PC-3 (cell line): ENCODE results near the gene ALDH3A2. TPM values are rescaled to one million over a fixed set of nuclear protein-coding genes. Genes with fewer than 3 reads are reported as not detected.

Experiments used
- ATAC-seq: fragments of 200-7000 bp; cut with Tn5 transposase; 2 replicates; pipeline ENCODE4 v1.9.1; 2020; ENCODE audit warnings: mild to moderate bottlenecking, moderate library complexity
- BruUV-seq: library from RNA; stranded (reverse); fragments of 400-500 nt; replicated peaks from 2 replicates; lab custom pipeline; 2021; lab: Mats Ljungman, UMichigan
- CTCF ChIA-PET: fragments of 300-600 bp; sonication (Branson Sonifier 250); formaldehyde crosslinking; loops from one replicate; lab custom pipeline; 2022; ENCODE audit warnings: antibody characterized with exemption; lab: Charles Lee
- POLR2A ChIA-PET: fragments of 300-600 bp; sonication (Branson Sonifier 250); formaldehyde crosslinking; loops from one replicate; lab custom pipeline; 2022; ENCODE audit warnings: antibody characterized with exemption; ENCODE audit not compliant: unreplicated experiment; lab: Charles Lee
- DNase-seq: peaks from one replicate; pipeline ENCODE4 v3.0.0-alpha.2; 2015
- H2AFZ ChIP-seq: fragments of 300-600 bp; sonication (generic); 2 replicates; pipeline ENCODE4 v1.6.0; 2016; ENCODE audit warnings: antibody characterized with exemption, low read length
- H3F3A ChIP-seq: fragments of 300-600 bp; sonication (generic); one replicate; pipeline ENCODE4 v1.6.0; 2017; ENCODE audit warnings: antibody characterized with exemption, low read length, control low read depth, mild to moderate bottlenecking; ENCODE audit not compliant: unreplicated experiment
- H3K27ac ChIP-seq: fragments of 300-600 bp; sonication (generic); 2 replicates; pipeline ENCODE4 v1.5.1; 2016; ENCODE audit warnings: mild to moderate bottlenecking, low read length
- H3K27me3 ChIP-seq: fragments of 300-600 bp; sonication (generic); 2 replicates; pipeline ENCODE4 v1.6.1; 2016; ENCODE audit warnings: low read length, mixed read lengths
- H3K36me3 ChIP-seq: fragments of 300-600 bp; sonication (generic); 2 replicates; pipeline ENCODE4 v1.6.1; 2016; ENCODE audit warnings: low read depth, mixed run types, low read length, mixed read lengths
- H3K4me1 ChIP-seq: fragments of 300-600 bp; sonication (generic); 2 replicates; pipeline ENCODE4 v1.5.1; 2016; ENCODE audit warnings: low read length; ENCODE audit not compliant: insufficient read depth
- H3K4me2 ChIP-seq: fragments of 300-600 bp; sonication (generic); 2 replicates; pipeline ENCODE4 v1.6.0; 2016; ENCODE audit warnings: low read length
- H3K4me3 ChIP-seq: fragments of 300-600 bp; sonication (generic); 2 replicates; pipeline ENCODE4 v1.5.1; 2016; ENCODE audit warnings: mild to moderate bottlenecking, low read length, mixed read lengths
- H3K79me2 ChIP-seq: fragments of 300-600 bp; sonication (generic); 2 replicates; pipeline ENCODE4 v1.6.1; 2017; ENCODE audit warnings: low read length, mixed read lengths
- H3K9ac ChIP-seq: fragments of 300-600 bp; sonication (generic); 2 replicates; pipeline ENCODE4 v1.6.0; 2016; ENCODE audit warnings: mild to moderate bottlenecking, low read length
- H3K9me2 ChIP-seq: fragments of 300-600 bp; sonication (generic); replicated peaks from 2 replicates; pipeline ENCODE4 v1.6.1; 2016; ENCODE audit warnings: mixed run types, low read length, mixed read lengths
- H3K9me3 ChIP-seq: fragments of 300-600 bp; sonication (generic); 2 replicates; pipeline ENCODE4 v1.6.1; 2016; ENCODE audit warnings: low read length, mixed read lengths
- H4K20me1 ChIP-seq: fragments of 300-600 bp; sonication (generic); 2 replicates; pipeline ENCODE4 v1.6.1; 2016; ENCODE audit warnings: low read length, mixed read lengths
- CTCF ChIP-seq: fragments of 300-600 bp; sonication (generic); conservative IDR thresholded peaks from 2 replicates; pipeline ENCODE4 v1.5.1; 2017; ENCODE audit warnings: antibody characterized with exemption, low read depth, mild to moderate bottlenecking, low read length
- EZH2 ChIP-seq: fragments of 300-600 bp; sonication (generic); IDR thresholded peaks from one replicate; pipeline ENCODE4 v1.6.1; 2017; ENCODE audit warnings: antibody characterized with exemption, mild to moderate bottlenecking, low read length; ENCODE audit not compliant: unreplicated experiment
- EZH2phosphoT487 ChIP-seq: fragments of 300-600 bp; sonication (generic); IDR thresholded peaks from 2 replicates; pipeline ENCODE4 v1.6.1; 2018; ENCODE audit warnings: mild to moderate bottlenecking, antibody characterized with exemption, low read length, borderline replicate concordance
- intact Hi-C: fragments of 100-400 bp; cut with micrococcal nuclease; formaldehyde crosslinking; loops from 2 replicates; pipeline ENCODE4 v1.9.0; 2023
- total RNA-seq: library from RNA; depleted of rRNA; stranded (reverse); fragments of >200 nt; gene quantifications from 2 replicates; pipeline ENCODE4 v1.2.3, GENCODE V29; 2014

Gene ALDH3A2
- total RNA-seq, 1 experiment from 2014 or later: 125 TPM

DNA sequence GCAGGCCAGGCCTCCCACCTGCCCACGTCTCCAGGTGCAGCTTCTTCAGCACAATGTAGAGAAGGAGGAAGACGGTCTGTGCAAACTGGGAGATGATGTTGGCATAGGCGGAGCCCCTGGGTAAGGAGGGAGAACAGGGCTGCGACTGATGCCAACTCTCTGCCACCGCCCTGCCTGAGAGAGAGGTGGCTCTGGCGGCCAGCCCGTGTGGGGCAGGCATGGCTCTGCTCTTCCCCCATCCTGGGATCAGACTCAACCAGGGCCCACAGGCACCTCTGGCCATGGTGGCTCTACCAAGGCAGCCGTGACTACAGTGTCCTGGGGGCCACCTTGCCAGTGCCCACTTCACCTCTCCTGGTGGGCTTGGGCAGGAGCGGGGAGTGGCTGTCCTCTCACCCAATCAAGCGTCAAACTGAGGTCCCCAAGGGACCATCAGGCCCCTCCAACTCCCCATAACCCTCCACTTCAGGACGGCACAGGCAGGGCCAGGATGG, 59.2 kb downstream of the ALDH3A2 start:
- CTCF ChIA-PET: no interaction called here
- no peak overlapping the region for H3K9ac ChIP-seq

GRCh38 chr17:19708431-19709175, 60.1 kb downstream of the ALDH3A2 start:
- Histone ChIP-seq H3K79me2 (no peaks in the 10 kb centered on the region), H3K27me3 (no peaks in the 10 kb centered on the region), H4K20me1 (no peaks in the 10 kb centered on the region), H3K9me2 (no peaks in the 10 kb centered on the region), H3K27ac (no peak overlapping the region), H3K4me3 (no peak overlapping the region), H3F3A (no peaks in the 10 kb centered on the region), H3K9me3 (no peaks in the 10 kb centered on the region), H3K36me3 (no peaks in the 10 kb centered on the region), H3K9ac (no peak overlapping the region), H2AFZ (no peak overlapping the region), H3K4me1 (no peaks in the 10 kb centered on the region), H3K4me2 (no peak overlapping the region)
- no TSS peak for BruUV-seq
- POLR2A ChIA-PET: no interaction called here
- intact Hi-C loops: no loop called here
- no peak for TF ChIP-seq EZH2phosphoT487
- TF ChIP-seq EZH2: no peak
- TF ChIP-seq CTCF: no peak
- ATAC-seq: no peak
- no peak for DNase-seq
- CTCF ChIA-PET: no interaction called here

More for the DNA sequence above, 59.2 kb downstream of the ALDH3A2 start:
- H3K36me3 ChIP-seq: no peaks in the 10 kb centered on the region
- POLR2A ChIA-PET: no interaction called here
- no peaks in the 10 kb centered on the region for H3K9me2 ChIP-seq
- no peak overlapping the region for H3K4me3 ChIP-seq
- TF ChIP-seq EZH2phosphoT487 (no peak), EZH2 (no peak), CTCF (no peak)
- DNase-seq (no peak), ATAC-seq (no peak)
- no peak overlapping the region for H3K27ac ChIP-seq
- H3K9me3 ChIP-seq: no peaks in the 10 kb centered on the region
- no peaks in the 10 kb centered on the region for H3K4me1 ChIP-seq
- no peaks in the 10 kb centered on the region for H4K20me1 ChIP-seq
- intact Hi-C loops: no loop called here
- H3F3A ChIP-seq: no peaks in the 10 kb centered on the region
- no peak overlapping the region for H2AFZ ChIP-seq
- BruUV-seq: no TSS peak
- no peaks in the 10 kb centered on the region for H3K27me3 ChIP-seq
- H3K79me2 ChIP-seq: no peaks in the 10 kb centered on the region
- H3K4me2 ChIP-seq: no peak overlapping the region

DNA sequence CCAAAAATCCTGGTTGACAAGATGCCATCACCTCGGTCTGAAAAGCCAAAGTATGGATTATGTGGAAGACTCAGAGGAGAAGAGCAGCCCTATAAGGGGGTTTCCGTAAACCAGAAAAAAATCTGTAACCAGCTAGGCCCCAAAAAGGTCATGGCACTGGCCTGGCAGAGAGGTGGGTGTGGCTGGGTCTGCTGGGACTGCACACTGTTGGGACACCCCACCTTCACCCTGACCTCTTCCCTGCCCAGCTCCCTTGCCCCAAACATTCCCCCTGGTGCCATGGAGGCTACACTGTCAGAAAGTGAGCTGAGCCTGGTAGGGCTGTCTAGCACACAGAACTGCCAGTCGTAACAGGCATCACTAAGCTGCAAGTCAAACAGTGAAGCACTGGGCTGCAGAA, 61.3 kb downstream of the ALDH3A2 start:
- POLR2A ChIA-PET: interaction anchor here (0.6 kb wide), 1 partner anchor 41 kb away, joined by 3 read pairs; no protein-coding TSS in a partner anchor
- H3K27ac ChIP-seq: no peak overlapping the region
- TF ChIP-seq EZH2 (no peak), EZH2phosphoT487 (no peak), CTCF (no peak)
- ATAC-seq (no peak), DNase-seq (no peak)
- BruUV-seq: no TSS peak
- no peaks in the 10 kb centered on the region for H3K36me3 ChIP-seq
- H3K27me3 ChIP-seq: no peaks in the 10 kb centered on the region
- no peaks in the 10 kb centered on the region for H3K9me3 ChIP-seq
- intact Hi-C loops: no loop called here
- no peaks in the 10 kb centered on the region for H3F3A ChIP-seq
- H3K9me2 ChIP-seq: no peaks in the 10 kb centered on the region
- no peak overlapping the region for H3K9ac ChIP-seq
- H3K4me1 ChIP-seq: no peaks in the 10 kb centered on the region
- no peaks in the 10 kb centered on the region for H4K20me1 ChIP-seq
- CTCF ChIA-PET: no interaction called here
- no peaks in the 10 kb centered on the region for H3K79me2 ChIP-seq
- H3K4me2 ChIP-seq: no peak overlapping the region
- no peak overlapping the region for H3K4me3 ChIP-seq
- no peak overlapping the region for H2AFZ ChIP-seq
